GM12872 (cell line): ENCODE data around the gene CFAP69.

Experiments used
- CTCF ChIP-seq: IDR thresholded peaks from 3 replicates; pipeline ENCODE4 v1.5.1; 2011; ENCODE audit warnings: low read depth, mild to moderate bottlenecking, low read length, moderate library complexity; ENCODE audit not compliant: insufficient read depth

CFAP69 gene

GRCh38 chr7:90243556-90243955, 1.4 kb upstream of the CFAP69 start:
- TF ChIP-seq CTCF = no peak

GRCh38 chr7:90244565-90244908, 437 bp upstream of the CFAP69 start:
- no peak for TF ChIP-seq CTCF

GRCh38 chr7:90246171-90246570, 1.2 kb downstream of the CFAP69 start:
- no peak for TF ChIP-seq CTCF

DNA sequence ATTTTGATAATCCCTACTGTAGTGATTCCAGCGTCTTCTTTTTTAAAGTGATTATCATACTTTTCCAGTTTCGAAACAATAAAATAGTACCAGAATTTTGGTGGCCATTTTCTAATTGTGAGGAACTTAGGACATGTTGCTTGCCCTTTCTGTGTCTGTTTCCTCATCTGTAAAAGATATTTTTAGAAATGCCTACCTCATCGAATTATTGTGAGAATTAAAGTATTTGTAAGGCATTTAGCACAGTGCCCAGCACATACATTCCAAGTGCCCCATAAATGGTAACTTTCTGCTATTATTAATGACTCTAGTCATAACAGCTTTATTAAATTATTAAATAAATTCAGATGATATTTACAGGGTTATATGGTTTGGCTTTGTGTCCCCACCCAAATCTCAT, 3.7 kb downstream of the CFAP69 start:
- TF ChIP-seq CTCF = no peak

DNA sequence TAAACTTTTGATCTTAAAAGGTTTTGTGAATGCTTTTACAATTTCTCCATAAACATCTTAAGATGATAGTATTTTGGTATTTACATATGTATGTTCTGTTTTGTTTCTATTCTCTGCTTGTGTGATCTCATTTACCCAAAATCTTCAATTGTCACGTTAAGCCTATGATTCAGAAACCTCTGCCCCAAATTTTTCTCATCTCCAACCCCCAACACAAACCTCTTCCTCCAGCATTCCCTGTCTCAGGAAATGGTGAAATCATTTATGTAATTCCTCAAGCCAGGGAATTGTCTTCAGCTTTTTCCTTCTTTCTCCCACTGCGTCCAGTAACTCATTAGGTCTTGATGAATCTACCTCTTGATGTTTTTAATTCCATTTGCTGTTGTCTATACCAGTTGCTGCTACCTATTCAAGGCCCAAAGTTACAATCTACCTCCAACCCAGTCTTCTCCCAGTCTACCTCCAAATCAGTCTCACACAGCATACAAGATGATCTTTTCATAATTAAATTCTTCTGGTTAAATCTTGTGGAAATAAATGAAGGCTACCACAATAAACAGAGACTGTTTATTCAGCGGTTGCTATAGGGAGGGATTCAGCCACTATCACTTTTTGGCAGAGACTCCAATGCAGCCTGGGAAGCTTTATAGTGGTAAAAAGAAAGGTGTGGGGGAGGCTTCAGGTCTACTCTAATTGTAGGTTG, 5.8 kb downstream of the CFAP69 start:
- TF ChIP-seq CTCF = no peak

GRCh38 chr7:90251304-90251635, 6.3 kb downstream of the CFAP69 start:
- no peak for TF ChIP-seq CTCF

DNA sequence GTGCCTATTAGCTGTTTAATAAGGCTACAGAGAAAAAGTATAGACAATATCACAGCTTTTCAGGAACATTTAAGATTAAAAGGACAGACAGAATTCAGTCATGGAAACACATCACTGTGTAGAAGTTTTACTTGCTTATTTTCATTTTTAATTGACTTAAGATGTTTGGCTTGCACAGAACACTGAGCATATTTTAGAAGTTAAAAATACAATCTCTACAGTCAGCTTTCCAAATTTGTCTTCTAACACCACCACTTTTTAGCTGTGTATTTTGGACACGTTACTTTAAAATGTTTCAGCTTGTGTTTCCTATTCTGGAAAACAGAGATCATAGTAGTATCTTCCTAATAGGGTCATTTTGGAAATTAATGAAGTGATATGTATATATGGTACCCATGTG, 11.8 kb downstream of the CFAP69 start:
- no peak for TF ChIP-seq CTCF
